Omental fat pad (tissue), 4 donors: ENCODE data around the gene FANCC. TPM values are rescaled to one million over a fixed set of nuclear protein-coding genes. Genes with fewer than 3 reads are reported as not detected.

Source experiments
- ATAC-seq: fragments of 150-250 bp; one replicate; pipeline ENCODE4 v1.9.1; 2016; ENCODE audit warnings: mild to moderate bottlenecking, moderate library complexity; ENCODE audit not compliant: low FRiP score
- DNase-seq: peaks from one replicate; pipeline ENCODE4 v3.0.0-alpha.2; 2019; ENCODE audit warnings: low spot score
- total RNA-seq, 4 donors: library from RNA; depleted of rRNA; stranded (reverse); fragments of >200 nt; gene quantifications; one replicate each; pipeline ENCODE4 v1.1.0, GENCODE V29; 2016
- TF ChIP-seq, protein P1 (sequence below), 3 donors: fragments of 450-650 bp; IDR thresholded peaks; one replicate each; pipeline ENCODE4 v1.5.1; 2016 to 2017; ENCODE audit warnings: antibody characterized with exemption in 3 of 3, mild to moderate bottlenecking in 3 of 3, moderate library complexity in 2 of 3

FANCC gene
- total RNA-seq, 4 donors from 2014 or later, result 4.6 to 6.8 (median 6.1) TPM

DNA sequence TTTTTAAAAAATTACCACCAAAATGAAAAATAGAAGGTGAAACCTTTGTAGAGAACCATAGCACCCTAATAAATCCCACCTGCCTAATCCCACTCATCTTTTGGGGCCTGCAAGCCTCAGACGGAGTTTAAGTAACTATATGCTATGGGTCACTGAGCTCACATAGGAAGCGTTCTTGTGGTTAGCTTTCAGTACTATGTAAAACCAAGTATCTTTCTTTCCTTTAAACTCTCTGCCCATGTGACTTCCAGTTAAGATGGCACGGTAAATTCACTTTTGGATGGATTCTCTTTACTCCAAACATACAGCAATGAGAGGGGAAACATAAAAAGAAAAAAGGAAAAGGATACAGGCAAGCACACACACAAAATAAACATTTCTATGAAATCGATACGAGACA is 50.9 kb downstream of the FANCC start:
- TF ChIP-seq, protein P1, sequence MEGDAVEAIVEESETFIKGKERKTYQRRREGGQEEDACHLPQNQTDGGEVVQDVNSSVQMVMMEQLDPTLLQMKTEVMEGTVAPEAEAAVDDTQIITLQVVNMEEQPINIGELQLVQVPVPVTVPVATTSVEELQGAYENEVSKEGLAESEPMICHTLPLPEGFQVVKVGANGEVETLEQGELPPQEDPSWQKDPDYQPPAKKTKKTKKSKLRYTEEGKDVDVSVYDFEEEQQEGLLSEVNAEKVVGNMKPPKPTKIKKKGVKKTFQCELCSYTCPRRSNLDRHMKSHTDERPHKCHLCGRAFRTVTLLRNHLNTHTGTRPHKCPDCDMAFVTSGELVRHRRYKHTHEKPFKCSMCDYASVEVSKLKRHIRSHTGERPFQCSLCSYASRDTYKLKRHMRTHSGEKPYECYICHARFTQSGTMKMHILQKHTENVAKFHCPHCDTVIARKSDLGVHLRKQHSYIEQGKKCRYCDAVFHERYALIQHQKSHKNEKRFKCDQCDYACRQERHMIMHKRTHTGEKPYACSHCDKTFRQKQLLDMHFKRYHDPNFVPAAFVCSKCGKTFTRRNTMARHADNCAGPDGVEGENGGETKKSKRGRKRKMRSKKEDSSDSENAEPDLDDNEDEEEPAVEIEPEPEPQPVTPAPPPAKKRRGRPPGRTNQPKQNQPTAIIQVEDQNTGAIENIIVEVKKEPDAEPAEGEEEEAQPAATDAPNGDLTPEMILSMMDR (IDR thresholded peaks at IDR 0.05), result no peak
- ATAC-seq, result no peak

GRCh38 chr9:95265960-95266359 is 51.5 kb downstream of the FANCC start:
- TF ChIP-seq, protein P1 (IDR thresholded peaks at IDR 0.05), result no peak
- DNase-seq, result no peak
- ATAC-seq, result no peak

More for the DNA sequence above, 50.9 kb downstream of the FANCC start:
- DNase-seq, result no peak

DNA sequence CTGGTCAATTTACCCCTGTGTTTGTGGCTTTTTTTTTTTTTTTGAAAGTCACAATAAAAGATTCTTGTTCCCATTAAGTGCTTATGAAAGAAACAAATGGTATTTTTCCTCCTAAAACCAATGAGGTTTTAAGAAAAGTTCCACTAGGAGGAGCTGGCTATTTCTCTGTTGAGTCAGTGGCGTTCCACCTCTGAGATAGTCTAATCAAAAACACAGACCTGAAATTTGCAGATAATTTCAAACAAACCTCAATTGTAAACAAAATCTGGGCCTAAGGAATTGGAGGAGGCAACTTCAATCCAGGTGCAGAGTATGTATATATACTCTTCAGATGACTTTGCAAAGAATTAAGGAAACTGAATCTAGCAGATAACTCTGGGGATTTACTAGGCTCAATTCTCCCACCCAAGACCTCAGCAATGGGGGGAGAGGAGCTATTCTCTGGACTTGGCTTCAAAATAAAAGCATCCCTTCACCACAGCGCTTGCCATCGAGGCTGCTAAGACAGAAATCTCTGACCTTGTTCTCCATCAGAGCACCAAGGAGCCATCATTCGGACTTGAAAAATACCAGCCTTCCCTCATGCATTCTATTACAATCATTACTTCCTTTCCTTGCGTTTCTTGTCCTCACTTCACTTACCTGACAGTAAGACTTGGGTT is 52.4 kb downstream of the FANCC start:
- TF ChIP-seq, protein P1 (IDR thresholded peaks at IDR 0.05), result no peak
- DNase-seq, result no peak
- ATAC-seq, result no peak

DNA sequence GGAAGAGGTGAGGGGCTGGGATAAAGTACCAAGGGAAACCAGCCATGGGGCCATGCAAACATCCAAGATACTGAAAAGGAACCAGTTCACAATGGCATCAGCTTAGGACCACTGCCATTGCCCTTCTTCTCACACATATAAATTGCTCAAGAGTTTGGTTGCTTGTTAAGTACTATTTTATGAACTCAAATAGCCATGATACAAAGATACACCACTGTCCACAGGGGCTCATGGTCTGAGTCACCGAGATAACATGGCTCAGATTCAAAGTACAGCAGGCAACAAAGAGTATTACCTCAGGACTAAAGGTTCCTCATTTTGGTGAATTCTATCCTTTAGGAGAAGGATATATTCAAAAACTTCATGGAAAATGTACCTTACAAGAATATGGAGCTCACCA is 55.6 kb downstream of the FANCC start:
- no peak for DNase-seq
- TF ChIP-seq, protein P1 (IDR thresholded peaks at IDR 0.05), result no peak
- ATAC-seq, result no peak

DNA sequence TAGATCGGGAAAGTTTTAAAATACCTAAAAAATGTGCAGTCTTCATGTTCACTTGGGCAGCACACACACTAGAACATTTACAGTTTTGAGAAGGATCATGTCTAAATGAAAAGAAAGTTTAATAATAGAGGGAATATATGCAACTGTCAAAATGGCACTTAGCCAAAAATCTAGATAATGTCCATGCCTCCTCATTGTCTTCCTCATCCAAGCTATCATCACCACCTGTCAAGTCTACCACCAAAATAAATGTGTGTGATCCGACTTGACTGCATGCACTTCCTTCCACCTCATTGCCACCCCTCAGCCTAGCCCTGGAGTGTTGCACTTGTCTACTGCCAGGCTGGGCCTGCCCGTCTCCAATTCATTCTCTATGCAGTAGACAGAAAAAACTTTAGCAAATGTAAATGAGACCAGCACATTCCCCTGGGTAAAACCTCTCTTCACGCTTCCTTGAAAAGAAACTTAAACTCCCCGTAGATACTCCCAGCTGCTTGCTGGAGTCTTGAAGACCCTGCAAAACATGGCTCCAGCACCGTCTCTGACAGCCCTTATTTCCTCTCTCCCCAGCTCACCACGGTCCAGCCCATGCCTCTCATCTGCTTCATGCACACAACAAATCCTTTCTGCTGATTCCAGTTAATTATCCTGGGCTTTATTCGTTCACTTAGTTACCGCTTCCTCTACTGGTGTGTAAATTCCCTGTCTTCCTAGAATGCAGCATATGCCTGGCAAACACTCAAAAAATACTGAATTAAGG is 66.9 kb downstream of the FANCC start:
- DNase-seq (no peak), ATAC-seq (no peak)
- TF ChIP-seq, protein P1 (IDR thresholded peaks at IDR 0.05), result no peak

- no peak for DNase-seq
- ATAC-seq, result no peak
Measured at GRCh38 chr9:95249986-95250385, 67.5 kb downstream of the FANCC start.

More at GRCh38 chr9:95249986-95250385, 67.5 kb downstream of the FANCC start:
- TF ChIP-seq, protein P1 (IDR thresholded peaks at IDR 0.05), result no peak
